ENCODE data around the gene SRPK3. TPM values are rescaled to one million over a fixed set of nuclear protein-coding genes. Genes with fewer than 3 reads are reported as not detected.

SRPK3 gene
- total and polyA plus RNA-seq, 2 experiments from 2014 or later: 0.15 TPM; not detected in 1

GRCh38 chrX:153783378-153784013, 2.7 kb downstream of the SRPK3 start (continued):
- no peak for TF ChIP-seq REST (IDR thresholded peaks at IDR 0.05; ENCODE audit: unreplicated experiment)
- no peak for TF ChIP-seq ZNF114 (CRISPR knock-in tag; IDR thresholded peaks at IDR 0.05)
- no peak for TF ChIP-seq ZNF462 (CRISPR knock-in tag; IDR thresholded peaks at IDR 0.05)

GRCh38 chrX:153784325-153784967, 3.6 kb downstream of the SRPK3 start:
- ATAC-seq: no peak
- Histone ChIP-seq H3K4me3 (no peak overlapping the region), H3K27me3 (ENCODE audit: insufficient read depth) (no peaks in the 10 kb centered on the region), H3K79me2 (replicated peaks; ENCODE audit: insufficient read depth) (no peaks in the 10 kb centered on the region), H3K36me3 (ENCODE audit: insufficient read depth) (no peaks in the 10 kb centered on the region), H4K20me1 (replicated peaks; ENCODE audit: insufficient read depth) (no peaks in the 10 kb centered on the region), H2AFZ (no peak overlapping the region), H3K9me2 (ENCODE audit: insufficient read depth) (no peaks in the 10 kb centered on the region), H3K4me1 (ENCODE audit: insufficient read depth) (no peaks in the 10 kb centered on the region), H3K4me2 (no peak overlapping the region), H3F3A (replicated peaks; ENCODE audit: low read depth) (no peaks in the 10 kb centered on the region), H3K27ac (ENCODE audit: low read depth) (no peak overlapping the region)
- no peak for DNase-seq (ENCODE audit: low spot score)
- Mint-ChIP-seq H3K9me3 (no peaks in the 10 kb centered on the region), H3K27me3 (ENCODE audit: insufficient read depth, low read depth, poor library complexity) (peaks cover 7% of the 10 kb centered on the region), H3K36me3 (ENCODE audit: low read depth) (peaks cover 3% of the 10 kb centered on the region; the same call in 1 of the 3 replicates), H3K27ac (no peak overlapping the region), H3K4me1 (peaks cover 7% of the 10 kb centered on the region; the same call in 2 of the 3 replicates), H3K4me3 (no peak overlapping the region)
- TF ChIP-seq POLR2AphosphoS5 (IDR thresholded peaks at IDR 0.05; ENCODE audit: low read depth): no peak
- no peak for TF ChIP-seq ZNF462 (CRISPR knock-in tag; IDR thresholded peaks at IDR 0.05)
